DND-41 (cell line): Measurements from ENCODE around the gene GRAMD1A.
"Not testable (repeated sequence)": the region's sequence is repeated elsewhere in the genome, so short reads cannot be mapped to it uniquely, and the experiment has no call there.

Experiments
- ATAC-seq: fragments of 200-7000 bp; cut with Tn5 transposase; 3 replicates; pipeline ENCODE4 v1.9.1; 2021; ENCODE audit warnings: low read depth; ENCODE audit not compliant: insufficient read depth
- DNase-seq: peaks from one replicate; pipeline ENCODE4 v3.0.0-alpha.2; 2020
- H2AFZ ChIP-seq: 2 replicates; pipeline ENCODE4 v1.6.0; 2012; ENCODE audit warnings: low read depth, low read length
- H3K27ac ChIP-seq: 2 replicates; pipeline ENCODE4 v1.5.1; 2012; ENCODE audit warnings: low read length, inconsistent platforms
- H3K27me3 ChIP-seq: fragments of 200-600 bp; sonication (generic); 2 replicates; pipeline ENCODE4 v1.6.0; 2012; ENCODE audit warnings: low read length, mild to moderate bottlenecking, inconsistent platforms; ENCODE audit not compliant: insufficient read depth, poor library complexity
- H3K36me3 ChIP-seq: 2 replicates; pipeline ENCODE4 v1.5.1; 2012; ENCODE audit warnings: low read length, inconsistent platforms; ENCODE audit not compliant: insufficient read depth
- H3K4me1 ChIP-seq: 2 replicates; pipeline ENCODE4 v1.5.1; 2012; ENCODE audit warnings: mild to moderate bottlenecking, low read length; ENCODE audit not compliant: insufficient read depth
- H3K4me2 ChIP-seq: 2 replicates; pipeline ENCODE4 v1.6.0; 2012; ENCODE audit warnings: mild to moderate bottlenecking, moderate library complexity, low read length, inconsistent platforms; ENCODE audit not compliant: insufficient read depth
- H3K4me3 ChIP-seq, 2 experiments: fragments of 200-600 bp in 1 of 2; shearing (Covaris generic) in 1 of 2; 2 replicates each; pipeline ENCODE4 v1.5.1; 2012 to 2016; ENCODE audit warnings: inconsistent platforms in 2 of 2, low read length in 2 of 2, mild to moderate bottlenecking in 2 of 2, low read depth in 1 of 2, moderate library complexity in 1 of 2
- H3K79me2 ChIP-seq: 2 replicates; pipeline ENCODE4 v1.6.0; 2012; ENCODE audit warnings: low read length, inconsistent platforms; ENCODE audit not compliant: insufficient read depth
- H3K9ac ChIP-seq: 2 replicates; pipeline ENCODE4 v1.6.0; 2012; ENCODE audit warnings: low read depth, mild to moderate bottlenecking, inconsistent platforms, low read length, moderate library complexity
- H3K9me3 ChIP-seq: 2 replicates; pipeline ENCODE4 v1.5.1; 2012; ENCODE audit warnings: low read length, moderate library complexity, mild to moderate bottlenecking, inconsistent platforms; ENCODE audit not compliant: insufficient read depth, severe bottlenecking
- H4K20me1 ChIP-seq: 2 replicates; pipeline ENCODE4 v1.6.0; 2012; ENCODE audit warnings: low read length; ENCODE audit not compliant: insufficient read depth
- CTCF ChIP-seq: IDR thresholded peaks from 2 replicates; pipeline ENCODE4 v1.5.1; 2012; ENCODE audit warnings: borderline replicate concordance, low read length, moderate library complexity, mild to moderate bottlenecking; ENCODE audit not compliant: poor library complexity, severe bottlenecking; ENCODE audit errors: extremely low read depth
- EZH2 ChIP-seq: IDR thresholded peaks from 3 replicates; pipeline ENCODE4 v1.6.1; 2012; ENCODE audit warnings: borderline replicate concordance, low read depth, mild to moderate bottlenecking, moderate library complexity, low read length, inconsistent platforms; ENCODE audit not compliant: severe bottlenecking

Gene GRAMD1A

GRCh38 chr19:34964598-34964997 lies 35.5 kb upstream of the GRAMD1A start:
- no peak overlapping the region; the same call in 1 of the 2 replicates for H3K9ac ChIP-seq
- peaks cover 25% of the 10 kb centered on the region for H3K79me2 ChIP-seq
- H3K4me3 ChIP-seq = peak overlapping the region in 1 of 2 experiments; percentile 73; a peak in 2 of 4 replicates
- peaks cover 24% of the 10 kb centered on the region for H3K36me3 ChIP-seq
- ATAC-seq = no peak
- H3K4me2 ChIP-seq = peak overlapping the region; percentile 97
- H4K20me1 ChIP-seq = no peaks in the 10 kb centered on the region
- H2AFZ ChIP-seq = no peak overlapping the region; the same call in none of the 2 replicates
- H3K4me1 ChIP-seq = peaks cover 32% of the 10 kb centered on the region
- no peak for DNase-seq
- H3K27me3 ChIP-seq = peaks cover 11% of the 10 kb centered on the region
- H3K9me3 ChIP-seq = peaks cover 33% of the 10 kb centered on the region
- TF ChIP-seq EZH2 (no peak), CTCF (no peak)
- H3K27ac ChIP-seq = no peak overlapping the region

- H2AFZ ChIP-seq, ATAC-seq, H3K4me3 ChIP-seq, H3K4me2 ChIP-seq, DNase-seq, H4K20me1 ChIP-seq, H3K9ac ChIP-seq, H3K27ac ChIP-seq: not testable (repeated sequence)
- peaks cover 15% of the 10 kb centered on the region for H3K36me3 ChIP-seq
- peaks cover 11% of the 10 kb centered on the region for H3K27me3 ChIP-seq
- peaks cover 33% of the 10 kb centered on the region for H3K9me3 ChIP-seq
- peaks cover 25% of the 10 kb centered on the region for H3K79me2 ChIP-seq
- H3K4me1 ChIP-seq = peaks cover 32% of the 10 kb centered on the region
Measured at GRCh38 chr19:34965505-34965904, 34.6 kb upstream of the GRAMD1A start.

- ATAC-seq (no peak), DNase-seq (no peak)
- TF ChIP-seq EZH2 (no peak), CTCF (no peak)
- H3K9ac ChIP-seq = no peak overlapping the region
- H3K4me3 ChIP-seq = no peak overlapping the region
- no peak overlapping the region for H3K4me2 ChIP-seq
- peaks cover 31% of the 10 kb centered on the region for H3K9me3 ChIP-seq
- H3K4me1 ChIP-seq = peaks cover 18% of the 10 kb centered on the region
- no peak overlapping the region for H3K27ac ChIP-seq
- H2AFZ ChIP-seq = no peak overlapping the region
- H3K36me3 ChIP-seq = no peaks in the 10 kb centered on the region; the same call in 1 of the 2 replicates
- H3K27me3 ChIP-seq = peaks cover 11% of the 10 kb centered on the region
- peaks cover 13% of the 10 kb centered on the region for H3K79me2 ChIP-seq
- no peaks in the 10 kb centered on the region for H4K20me1 ChIP-seq
Measured at GRCh38 chr19:34967551-34967950, 32.6 kb upstream of the GRAMD1A start.

- Histone ChIP-seq H3K9me3 (peaks cover 31% of the 10 kb centered on the region), H3K36me3 (no peaks in the 10 kb centered on the region), H3K27ac (no peak overlapping the region), H3K9ac (no peak overlapping the region), H3K79me2 (no peaks in the 10 kb centered on the region), H3K27me3 (no peaks in the 10 kb centered on the region), H2AFZ (no peak overlapping the region), H3K4me1 (peaks cover 8% of the 10 kb centered on the region), H3K4me3 (no peak overlapping the region), H4K20me1 (no peaks in the 10 kb centered on the region), H3K4me2 (no peak overlapping the region)
- TF ChIP-seq EZH2 = no peak
- TF ChIP-seq CTCF = no peak
- DNase-seq (no peak), ATAC-seq (no peak)
Measured at GRCh38 chr19:34969721-34970120, 30.4 kb upstream of the GRAMD1A start.

- peak; percentile 53 for DNase-seq
- H3K27ac ChIP-seq, H3K4me3 ChIP-seq, ATAC-seq, H4K20me1 ChIP-seq, H2AFZ ChIP-seq, H3K4me2 ChIP-seq, H3K27me3 ChIP-seq, H3K4me1 ChIP-seq, H3K79me2 ChIP-seq, H3K9ac ChIP-seq, H3K36me3 ChIP-seq: not testable (repeated sequence)
- H3K9me3 ChIP-seq = peaks cover 31% of the 10 kb centered on the region
Measured at GRCh38 chr19:34970185-34970780, 29.8 kb upstream of the GRAMD1A start.
